ENCODE results near the gene BRD1. TPM values are rescaled to one million over a fixed set of nuclear protein-coding genes. Genes with fewer than 3 reads are reported as not detected.

Gene BRD1
- total and polyA plus RNA-seq, 9 of the 15 experiments (the other 6 are each of a cell fraction or from before 2014, with no cell fraction given): 0.42 to 17.6 (median 5.5) TPM

- peaks cover 30% of the 10 kb centered on the region; the same call in 1 of the 3 replicates for H3K36me3 ChIP-seq (ENCODE audit: control insufficient read depth, insufficient read depth, low read length)
- intact Hi-C loops (cut with micrococcal nuclease) (no loop called here), in situ Hi-C loops (cut with MboI) (no loop called here)
- WGBS (ENCODE audit: insufficient coverage, low coverage, missing lambda C conversion rate): 69% methylated on average over 11 of the region's 16 CpGs
- H4K20me1 ChIP-seq (replicated peaks; ENCODE audit: control insufficient read depth, insufficient read depth, low read length): no peaks in the 10 kb centered on the region
- ChIA-PET CTCF (ENCODE audit: low intra/inter-chr PET ratio) (no interaction called here), POLR2A (interaction anchor here (1.1 kb wide), 1 partner anchor 302 kb away, joined by 3 read pairs; no protein-coding TSS in a partner anchor)
- no peaks in the 10 kb centered on the region for H3K9me3 ChIP-seq (replicated peaks; ENCODE audit: control insufficient read depth, insufficient read depth, low read depth, low read length)
- H3K27ac ChIP-seq (ENCODE audit: extremely low read depth, low read depth, low read length): no peak overlapping the region
- no peak for FAIRE-seq
- BruUV-seq (replicated peaks): no TSS peak
- H3K4me2 ChIP-seq (ENCODE audit: insufficient read depth, low read length): no peak overlapping the region
- no peaks in the 10 kb centered on the region for H3K79me2 ChIP-seq (ENCODE audit: control insufficient read depth, insufficient read depth, low read length)
- peaks cover 0 to 19% of the 10 kb centered on the region in 2 experiments; a peak in 2 of 5 replicates for H3K4me1 ChIP-seq (replicated peaks in 1 of 2; ENCODE audit: control insufficient read depth in 2 of 2, insufficient read depth in 2 of 2, low read length in 2 of 2)
- no peak overlapping the region for H2AFZ ChIP-seq (ENCODE audit: low read depth, low read length)
- TF ChIP-seq DEAF1 (CRISPR knock-in tag; IDR thresholded peaks at IDR 0.05): no peak
- H3K4me3 ChIP-seq: no peak overlapping the region
- no peaks in the 10 kb centered on the region for H3K9me1 ChIP-seq (ENCODE audit: control insufficient read depth, insufficient read depth, low read length)
- ATAC-seq: no peak
- H3K9ac ChIP-seq (ENCODE audit: insufficient read depth in 1 of 2, low read depth in 2 of 2, low read length in 2 of 2): no peak overlapping the region
- no peaks in the 10 kb centered on the region for H3K27me3 ChIP-seq (ENCODE audit: control insufficient read depth in 2 of 2, insufficient read depth in 2 of 2, low read length in 2 of 2)
- peak in 2 of 4 experiments; percentile 38 to 43 for DNase-seq (ENCODE audit: extremely low read depth in 1 of 4, low spot score in 3 of 4)
These were observed 55.0 kb downstream of the BRD1 start for GRCh38 chr22:49772692-49773091.

GRCh38 chr22:49771266-49772065 lies 56.2 kb downstream of the BRD1 start:
- H4K20me1 ChIP-seq (replicated peaks; ENCODE audit: control insufficient read depth, insufficient read depth, low read length): no peaks in the 10 kb centered on the region
- ChIA-PET CTCF (ENCODE audit: low intra/inter-chr PET ratio) (no interaction called here), POLR2A (no interaction called here)
- DNase-seq (ENCODE audit: extremely low read depth in 1 of 4, low spot score in 3 of 4): no peak
- no TSS peak for BruUV-seq (replicated peaks)
- no peak overlapping the region for H2AFZ ChIP-seq (ENCODE audit: low read depth, low read length)
- in situ Hi-C loops (cut with MboI): no loop called here
- peaks cover 3% of the 10 kb centered on the region for H3K9me3 ChIP-seq (replicated peaks; ENCODE audit: control insufficient read depth, insufficient read depth, low read depth, low read length)
- no peaks in the 10 kb centered on the region for H3K79me2 ChIP-seq (ENCODE audit: control insufficient read depth, insufficient read depth, low read length)
- FAIRE-seq: no peak
- 90% methylated on average over 11 of the region's 64 CpGs for WGBS (ENCODE audit: insufficient coverage, low coverage, missing lambda C conversion rate)
- H3K4me1 ChIP-seq (replicated peaks in 1 of 2; ENCODE audit: control insufficient read depth in 2 of 2, insufficient read depth in 2 of 2, low read length in 2 of 2): peaks cover 0 to 19% of the 10 kb centered on the region in 2 experiments; a peak in 2 of 5 replicates
- peaks cover 20% of the 10 kb centered on the region; the same call in 1 of the 3 replicates for H3K36me3 ChIP-seq (ENCODE audit: control insufficient read depth, insufficient read depth, low read length)
- intact Hi-C loops (cut with micrococcal nuclease): no loop called here
- no peak overlapping the region for H3K27ac ChIP-seq (ENCODE audit: extremely low read depth, low read depth, low read length)
- H3K9me1 ChIP-seq (ENCODE audit: control insufficient read depth, insufficient read depth, low read length): no peaks in the 10 kb centered on the region
- ATAC-seq: no peak
- H3K9ac ChIP-seq (ENCODE audit: insufficient read depth in 1 of 2, low read depth in 2 of 2, low read length in 2 of 2): no peak overlapping the region
- no peaks in the 10 kb centered on the region for H3K27me3 ChIP-seq (ENCODE audit: control insufficient read depth in 2 of 2, insufficient read depth in 2 of 2, low read length in 2 of 2)
- H3K4me2 ChIP-seq (ENCODE audit: insufficient read depth, low read length): no peak overlapping the region
- H3K4me3 ChIP-seq: no peak overlapping the region

All from K562 (cell line).